GM23338 (cell line): Measurements from ENCODE around the gene IL12RB1. TPM values are rescaled to one million over a fixed set of nuclear protein-coding genes. Genes with fewer than 3 reads are reported as not detected.

Experiments
- ATAC-seq: fragments of 200-7000 bp; cut with Tn5 transposase; 3 replicates; pipeline ENCODE4 v1.9.1; 2020
- DNase-seq: peaks from one replicate; pipeline ENCODE4 v3.0.0-alpha.2; 2015; ENCODE audit warnings: low spot score
- H2AFZ ChIP-seq: fragments of 200-600 bp; sonication (generic); 2 replicates; pipeline ENCODE4 v1.8.0; 2016; ENCODE audit warnings: antibody characterized with exemption, mild to moderate bottlenecking, moderate library complexity
- H3F3A ChIP-seq: fragments of 200-600 bp; sonication (generic); replicated peaks from 2 replicates; pipeline ENCODE4 v1.8.0; 2017; ENCODE audit warnings: antibody characterized with exemption, mixed run types, low read depth
- H3K27ac ChIP-seq: fragments of 200-600 bp; sonication (generic); 2 replicates; pipeline ENCODE4 v1.6.1; 2016; ENCODE audit warnings: low read depth
- H3K27me3 ChIP-seq: fragments of 200-600 bp; sonication (generic); 2 replicates; pipeline ENCODE4 v1.8.0; 2016; ENCODE audit warnings: mild to moderate bottlenecking, mixed run types, moderate library complexity; ENCODE audit not compliant: insufficient read depth
- H3K36me3 ChIP-seq: fragments of 200-600 bp; sonication (generic); 2 replicates; pipeline ENCODE4 v1.8.0; 2016; ENCODE audit warnings: mild to moderate bottlenecking; ENCODE audit not compliant: insufficient read depth
- H3K4me1 ChIP-seq: fragments of 200-600 bp; sonication (generic); 2 replicates; pipeline ENCODE4 v1.8.0; 2016; ENCODE audit warnings: mild to moderate bottlenecking, moderate library complexity; ENCODE audit not compliant: insufficient read depth
- H3K4me2 ChIP-seq: fragments of 200-600 bp; sonication (generic); 2 replicates; pipeline ENCODE4 v1.7.1; 2017; ENCODE audit warnings: mixed run types
- H3K4me3 ChIP-seq: fragments of 200-600 bp; sonication (generic); 2 replicates; pipeline ENCODE4 v1.6.1; 2016; ENCODE audit warnings: mixed run types
- H3K79me2 ChIP-seq: fragments of 200-600 bp; sonication (generic); replicated peaks from 2 replicates; pipeline ENCODE4 v1.8.0; 2017; ENCODE audit warnings: mild to moderate bottlenecking; ENCODE audit not compliant: insufficient read depth
- H3K9me2 ChIP-seq: fragments of 200-600 bp; sonication (generic); 2 replicates; pipeline ENCODE4 v1.8.0; 2017; ENCODE audit not compliant: insufficient read depth
- H4K20me1 ChIP-seq: fragments of 200-600 bp; sonication (generic); replicated peaks from 2 replicates; pipeline ENCODE4 v1.8.0; 2017; ENCODE audit warnings: mild to moderate bottlenecking; ENCODE audit not compliant: insufficient read depth
- H3K27ac Mint-ChIP-seq: 2 replicates; pipeline ENCODE4 v1.8.0; 2020; ENCODE audit warnings: inconsistent platforms, mild to moderate bottlenecking, moderate library complexity, mixed read lengths
- H3K27me3 Mint-ChIP-seq: 3 replicates; pipeline ENCODE4 v1.8.0; 2022; ENCODE audit warnings: low read depth, mild to moderate bottlenecking, moderate library complexity, mixed read lengths, inconsistent platforms; ENCODE audit not compliant: insufficient read depth, poor library complexity
- H3K36me3 Mint-ChIP-seq: 3 replicates; pipeline ENCODE4 v1.8.0; 2021; ENCODE audit warnings: low read depth, mild to moderate bottlenecking, inconsistent platforms, moderate library complexity, mixed read lengths
- H3K4me1 Mint-ChIP-seq: 3 replicates; pipeline ENCODE4 v1.8.0; 2020; ENCODE audit warnings: mild to moderate bottlenecking, inconsistent platforms, mixed read lengths
- H3K4me3 Mint-ChIP-seq: 3 replicates; pipeline ENCODE4 v1.8.0; 2021; ENCODE audit warnings: moderate library complexity, mild to moderate bottlenecking, inconsistent platforms, mixed read lengths
- H3K9me3 Mint-ChIP-seq: 3 replicates; pipeline ENCODE4 v1.8.0; 2020; ENCODE audit warnings: moderate library complexity, mild to moderate bottlenecking, inconsistent platforms, mixed read lengths
- CREB1 ChIP-seq: fragments of 250-450 bp; sonication (Bioruptor Pico); IDR thresholded peaks from 2 replicates; pipeline ENCODE4 v1.5.0; 2020; ENCODE audit warnings: low read depth, mild to moderate bottlenecking, moderate library complexity
- CTCF ChIP-seq, 2 experiments: fragments of 200-600 bp in 1 of 2; sonication (generic) in 1 of 2; conservative IDR thresholded peaks; 2 replicates each; pipeline versions ENCODE4 v1.5.1 to v1.6.1; 2016 to 2017; ENCODE audit warnings: antibody characterized with exemption in 2 of 2, low read depth in 2 of 2, mild to moderate bottlenecking in 2 of 2, moderate library complexity in 1 of 2
- ETS1 ChIP-seq: IDR thresholded peaks from 2 replicates; pipeline ENCODE4 v1.6.1; 2016; ENCODE audit warnings: antibody characterized with exemption
- EZH2 ChIP-seq: fragments of 200-600 bp; sonication (generic); IDR thresholded peaks from one replicate; pipeline ENCODE4 v1.8.0; 2017; ENCODE audit warnings: antibody characterized with exemption, mild to moderate bottlenecking, low read depth; ENCODE audit not compliant: unreplicated experiment
- EZH2phosphoT487 ChIP-seq: fragments of 200-600 bp; sonication (generic); IDR thresholded peaks from one replicate; pipeline ENCODE4 v1.8.1; 2018; ENCODE audit warnings: antibody characterized with exemption; ENCODE audit not compliant: unreplicated experiment
- JUNB ChIP-seq: IDR thresholded peaks from one replicate; pipeline ENCODE4 v1.6.1; 2016; ENCODE audit warnings: antibody characterized with exemption; ENCODE audit not compliant: unreplicated experiment
- NANOG ChIP-seq: IDR thresholded peaks from 2 replicates; pipeline ENCODE4 v1.6.1; 2016; ENCODE audit warnings: antibody characterized with exemption, borderline replicate concordance
- POLR2AphosphoS5 ChIP-seq: IDR thresholded peaks from 2 replicates; pipeline ENCODE4 v1.6.1; 2016; ENCODE audit warnings: antibody characterized with exemption, low read depth
- REST ChIP-seq: IDR thresholded peaks from one replicate; pipeline ENCODE4 v1.6.1; 2018; ENCODE audit warnings: antibody characterized with exemption; ENCODE audit not compliant: unreplicated experiment
- STAT1 ChIP-seq: IDR thresholded peaks from one replicate; pipeline ENCODE4 v1.6.1; 2016; ENCODE audit warnings: antibody characterized with exemption; ENCODE audit not compliant: unreplicated experiment
- ZNF114 ChIP-seq: fragments of 250-450 bp; sonication (Bioruptor Pico); IDR thresholded peaks from 2 replicates; pipeline ENCODE4 v1.5.0; 2020; ENCODE audit warnings: mild to moderate bottlenecking, moderate library complexity
- ZNF331 ChIP-seq: fragments of 250-450 bp; sonication (Bioruptor Pico); IDR thresholded peaks from 2 replicates; pipeline ENCODE4 v1.5.0; 2020; ENCODE audit warnings: low read depth, mild to moderate bottlenecking, moderate library complexity
- ZNF462 ChIP-seq: fragments of 250-450 bp; sonication (Bioruptor Pico); IDR thresholded peaks from 2 replicates; pipeline ENCODE4 v1.5.0; 2020; ENCODE audit warnings: mild to moderate bottlenecking, moderate library complexity
- polyA plus RNA-seq: library from polyadenylated mRNA; unstranded; fragments of >200 nt; fragmentation: Nextera tagmentation; extraction: Ambion mirVana; gene quantifications from 2 replicates; pipeline ENCODE4 v1.2.1, GENCODE V29; 2016
- total RNA-seq: library from RNA; depleted of rRNA; stranded (reverse); fragments of >200 nt; shearing (Covaris generic); gene quantifications from 2 replicates; pipeline ENCODE4 v1.2.3, GENCODE V29; 2014

The IL12RB1 gene
- total and polyA plus RNA-seq, 2 experiments from 2014 or later = not detected

- Mint-ChIP-seq H3K4me3 (no peak overlapping the region), H3K27ac (no peak overlapping the region), H3K36me3 (peaks cover 10% of the 10 kb centered on the region), H3K9me3 (no peaks in the 10 kb centered on the region), H3K27me3 (peaks cover 11% of the 10 kb centered on the region), H3K4me1 (peaks cover 20% of the 10 kb centered on the region)
- H3K79me2 ChIP-seq = peaks cover 13% of the 10 kb centered on the region
- no peaks in the 10 kb centered on the region for H3K9me2 ChIP-seq
- no peaks in the 10 kb centered on the region for H3K36me3 ChIP-seq
- TF ChIP-seq ZNF331 (no peak), STAT1 (no peak), ZNF462 (CRISPR knock-in tag) (no peak), EZH2 (no peak), JUNB (no peak), NANOG (no peak), CTCF (conservative IDR thresholded peaks at IDR 0.05; ENCODE audit: low read depth in 2 of 2) (no peak), POLR2AphosphoS5 (no peak), ETS1 (no peak), EZH2phosphoT487 (no peak), REST (no peak), CREB1 (CRISPR knock-in tag) (no peak), ZNF114 (CRISPR knock-in tag) (no peak)
- no peak overlapping the region for H3K4me2 ChIP-seq
- H3K4me1 ChIP-seq = peaks cover 14% of the 10 kb centered on the region; the same call in 1 of the 2 replicates
- ATAC-seq = no peak
- H3K27ac ChIP-seq = no peak overlapping the region
- H3K4me3 ChIP-seq = no peak overlapping the region
- H4K20me1 ChIP-seq = peaks cover 7% of the 10 kb centered on the region
- H3F3A ChIP-seq = no peaks in the 10 kb centered on the region
- no peaks in the 10 kb centered on the region for H3K27me3 ChIP-seq
- H2AFZ ChIP-seq = no peak overlapping the region
- DNase-seq = no peak
Measured at GRCh38 chr19:18120127-18120526, 33.4 kb upstream of the IL12RB1 start.
